Measurements from ENCODE around the gene BUD23. TPM values are rescaled to one million over a fixed set of nuclear protein-coding genes. Genes with fewer than 3 reads are reported as not detected.
A peak's percentile ranks its signal among the peaks of the same experiment; 100 is the strongest.
"Not testable (repeated sequence)": the region's sequence is repeated elsewhere in the genome, so short reads cannot be mapped to it uniquely, and the experiment has no call there.

Gene BUD23
- total RNA-seq, 1 donor from 2014 or later = 30.1 TPM

DNA sequence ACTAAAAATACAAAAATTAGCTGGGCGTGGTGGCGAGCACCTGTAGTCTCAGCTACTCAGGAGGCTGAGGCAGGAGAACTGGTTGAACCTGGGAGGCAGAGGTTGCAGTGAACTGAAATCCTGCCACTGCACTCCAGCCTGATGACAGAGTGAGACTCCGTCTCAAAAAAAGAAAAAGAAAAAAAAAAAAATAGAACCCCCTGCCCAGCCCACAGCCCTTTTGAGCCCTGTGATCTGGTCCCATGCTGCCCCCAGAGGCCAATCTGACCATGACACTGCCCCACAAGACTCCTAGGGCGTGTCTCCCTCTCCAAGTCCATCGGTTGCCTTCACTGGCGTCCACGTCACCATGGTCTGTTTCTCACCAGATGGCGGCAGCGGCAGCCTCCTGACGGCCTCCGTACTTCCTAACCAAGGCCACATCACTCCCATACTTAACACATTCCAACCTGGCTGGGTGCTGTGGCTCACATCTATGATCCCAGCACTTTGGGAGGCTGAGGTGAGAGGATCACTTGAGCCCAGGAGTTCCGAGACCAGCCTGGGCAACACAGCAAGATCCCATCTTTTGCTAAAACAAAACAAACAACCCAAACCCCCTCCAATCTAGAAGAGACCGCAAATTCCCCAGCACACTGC, 18.1 kb downstream of the BUD23 start:
- peak; percentile 63 for DNase-seq

DNA sequence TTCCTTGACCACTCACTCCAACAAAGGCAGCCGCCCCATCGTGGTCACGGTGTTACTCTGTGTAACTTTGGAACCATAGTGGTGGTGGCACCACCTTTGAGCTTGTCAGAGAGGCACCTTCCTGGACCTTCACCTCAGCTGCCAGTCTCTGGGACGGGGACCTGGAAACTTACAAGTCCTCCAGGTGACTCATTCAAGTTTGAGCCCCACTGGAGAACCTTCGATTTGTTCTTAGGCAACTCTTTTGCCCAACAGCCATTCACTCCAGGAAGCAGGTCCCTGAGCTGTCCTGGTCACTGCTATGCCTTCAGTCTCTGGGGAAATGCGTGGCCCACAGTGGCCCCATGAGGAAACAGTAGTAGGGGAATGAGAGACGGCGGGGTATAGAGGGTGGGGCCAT, 18.8 kb downstream of the BUD23 start:
- no peak for DNase-seq

DNA sequence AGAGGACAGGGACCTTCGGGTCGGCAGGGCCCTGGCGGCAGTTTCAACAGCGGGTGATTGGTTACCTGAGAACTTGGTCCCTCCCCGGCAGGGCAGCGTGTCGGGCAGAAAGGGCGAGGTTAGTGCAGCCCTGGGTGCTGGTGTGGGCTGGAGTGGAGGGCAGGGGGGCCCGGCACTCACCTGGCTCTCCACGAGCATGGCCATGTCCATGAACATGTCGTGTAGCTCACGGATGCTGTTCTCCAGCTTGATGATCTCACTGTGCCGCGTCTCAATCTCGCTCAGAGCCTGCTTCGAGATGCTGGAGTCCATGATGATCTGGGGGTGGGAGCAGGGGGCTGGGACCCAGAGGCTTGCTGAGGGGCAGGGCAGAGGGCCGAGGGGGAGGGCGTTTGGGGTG, 19.3 kb downstream of the BUD23 start:
- DNase-seq = no peak

DNA sequence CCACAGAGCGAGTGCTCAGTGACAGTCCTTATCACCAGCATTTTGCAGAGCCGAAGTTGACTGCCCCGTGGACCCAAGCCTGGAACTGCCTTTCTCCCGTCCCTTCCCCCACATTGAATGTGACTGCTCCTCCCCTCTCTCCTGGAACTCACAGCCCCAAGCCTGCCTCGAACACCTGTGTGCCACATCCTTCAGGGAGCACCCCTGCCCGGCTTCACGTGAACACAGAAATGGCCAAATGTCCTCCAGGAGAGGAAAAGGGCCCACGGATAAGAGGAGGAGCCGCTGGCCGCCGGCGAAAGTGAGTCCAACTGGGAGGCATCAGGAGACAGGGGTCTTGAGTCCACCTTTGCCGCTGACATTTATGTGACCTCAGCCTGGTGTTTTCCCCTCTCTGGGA, 19.8 kb downstream of the BUD23 start:
- peak; percentile 5 for DNase-seq

DNA sequence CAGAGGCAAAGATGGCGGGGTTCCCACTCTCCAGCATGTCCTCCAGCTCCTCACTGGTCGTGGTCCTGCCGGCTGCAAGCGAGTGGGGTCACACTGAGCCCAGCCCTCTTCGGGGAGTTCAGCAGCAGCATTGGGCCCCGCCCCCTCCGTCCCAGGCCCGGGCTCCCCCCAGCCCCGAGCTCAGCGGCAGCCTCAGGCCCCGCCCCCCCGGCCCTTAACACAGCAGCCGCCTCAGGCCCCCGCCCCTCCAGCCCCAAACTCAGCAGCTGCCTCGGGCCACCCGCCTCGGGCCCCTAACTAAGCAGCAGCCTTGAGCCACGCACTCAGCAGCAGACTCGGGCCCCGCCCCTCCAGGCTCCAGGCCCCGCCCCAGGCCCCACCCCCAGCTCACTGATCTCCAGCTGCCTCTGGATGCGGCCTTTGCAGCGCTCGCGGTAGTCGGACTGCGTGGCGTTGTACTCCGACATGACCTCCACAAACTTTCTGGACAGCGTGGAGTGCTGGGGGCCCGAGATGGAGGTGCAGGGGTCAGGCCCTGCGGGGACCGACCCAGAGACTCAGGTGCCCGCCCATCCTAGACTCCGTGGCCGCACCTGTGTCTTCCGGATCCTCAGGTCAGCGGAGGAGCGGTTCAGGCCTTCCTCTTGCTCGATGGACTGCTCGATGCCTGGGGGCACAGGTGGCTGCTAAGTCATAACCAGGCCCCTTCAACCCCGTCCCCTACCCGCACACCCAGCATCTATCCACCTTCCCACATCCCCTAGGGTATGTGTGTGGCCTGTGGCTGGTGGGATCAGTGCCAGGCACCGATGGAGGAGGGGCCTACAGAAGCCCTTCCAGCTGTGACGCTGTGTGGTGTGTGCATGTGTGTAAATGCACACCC, 20.6 kb downstream of the BUD23 start:
- peak; percentile 96 for DNase-seq

DNA sequence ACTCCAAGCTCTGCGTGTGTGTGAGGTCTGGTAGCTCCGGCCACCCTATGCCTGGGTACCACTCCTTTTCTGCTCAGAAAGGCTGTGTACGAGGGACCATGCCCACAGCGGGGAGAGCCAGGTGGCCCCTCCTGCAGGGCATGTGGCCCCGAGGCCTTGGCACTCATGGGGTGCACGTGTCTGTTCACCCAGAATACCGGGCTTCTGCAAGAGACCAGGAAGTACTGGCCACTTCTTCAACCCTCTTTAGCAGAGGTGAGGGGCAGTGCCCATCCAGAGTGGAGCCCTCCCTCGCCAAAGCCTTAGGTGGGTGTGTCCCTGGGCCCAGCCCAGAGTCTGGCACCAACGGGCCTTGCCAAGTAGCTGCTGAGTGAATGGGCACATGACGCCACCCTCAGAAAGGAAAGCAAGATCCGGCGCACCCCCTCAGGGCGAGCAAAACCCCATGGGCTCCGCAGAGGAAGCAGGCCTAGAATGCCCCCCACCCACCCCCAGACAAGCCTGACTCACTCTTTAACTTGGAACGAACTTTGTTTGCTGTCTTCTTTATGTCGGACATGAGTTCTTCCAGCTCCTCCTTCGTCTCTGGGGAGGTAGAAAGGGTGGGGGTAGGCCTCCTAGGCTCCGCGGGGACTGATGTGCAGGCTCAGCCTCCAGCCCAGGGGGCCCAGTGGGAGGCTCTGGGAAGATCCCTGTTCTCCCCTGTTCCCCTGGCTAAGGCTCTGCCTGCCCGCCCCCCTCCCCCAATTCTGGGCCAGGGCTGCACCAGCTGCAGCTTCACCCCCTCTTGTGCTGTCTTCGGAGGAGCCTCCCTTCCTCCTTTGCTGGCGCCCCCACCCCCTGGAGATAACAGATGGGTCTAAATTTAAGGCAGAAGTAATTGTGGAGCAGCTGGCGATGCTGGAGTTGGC, 21.5 kb downstream of the BUD23 start:
- DNase-seq = peak; percentile 74

DNA sequence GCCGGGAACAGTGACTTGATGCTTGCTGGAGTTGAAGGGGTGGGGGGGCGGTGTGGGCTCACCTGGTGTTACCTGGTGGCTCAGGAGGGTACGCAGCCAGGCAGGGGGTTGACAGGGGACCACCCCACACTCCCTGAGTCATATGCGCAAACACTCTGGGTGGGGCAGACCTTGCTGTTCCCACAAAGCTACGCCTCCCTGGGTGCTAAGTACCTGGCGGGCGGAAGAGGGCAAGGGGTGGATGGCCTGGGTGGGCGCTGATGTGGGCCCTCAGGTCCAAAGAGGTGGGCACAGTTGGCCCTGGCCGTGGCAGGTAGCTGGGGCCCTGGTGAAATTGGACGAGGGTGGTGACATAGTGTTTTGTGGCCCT, 22.1 kb downstream of the BUD23 start:
- DNase-seq = no peak

DNA sequence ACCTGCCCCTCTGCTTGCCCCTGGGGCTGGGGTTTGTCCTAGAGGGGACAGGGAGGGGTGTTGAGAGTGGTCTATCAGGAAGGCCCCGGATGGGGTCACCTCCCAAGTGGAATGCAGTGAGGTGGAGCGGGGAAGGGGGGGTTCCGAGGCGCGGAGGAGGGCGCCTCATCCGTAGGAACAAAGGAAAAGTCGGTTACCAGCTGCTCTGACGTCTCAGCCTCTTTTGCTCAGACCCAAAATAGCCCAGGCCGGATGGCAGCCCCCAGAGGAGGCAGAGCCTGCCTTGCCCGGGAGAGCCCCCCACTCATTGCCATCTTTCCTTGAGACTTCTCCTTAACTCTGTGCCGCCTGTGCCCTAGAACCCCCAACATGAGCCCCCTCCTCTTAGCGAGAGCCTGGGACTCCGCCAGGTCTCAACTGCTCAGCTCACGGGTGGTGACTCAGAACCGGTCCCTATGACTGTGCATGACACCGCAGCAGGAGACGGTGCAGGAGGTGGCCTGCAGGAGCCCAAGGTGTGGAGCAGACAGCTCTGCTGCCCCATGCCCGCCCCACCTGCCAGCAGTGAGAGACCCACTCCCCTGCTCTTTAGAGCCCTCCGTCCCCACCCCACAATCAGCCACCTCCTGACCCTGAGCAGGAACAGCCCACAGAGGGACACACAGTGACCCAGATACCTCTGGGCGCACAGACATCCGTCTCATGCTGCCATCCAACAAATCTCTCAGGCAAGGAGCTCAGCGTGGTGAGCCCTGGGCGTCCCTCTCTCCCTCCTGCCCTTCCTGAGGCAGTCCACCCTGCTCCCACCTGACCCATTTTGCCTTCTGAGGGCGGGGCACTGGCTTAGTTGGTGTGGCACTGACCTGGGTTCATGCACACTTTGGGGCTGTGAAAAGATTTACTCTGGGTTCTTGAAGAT, 23.0 kb downstream of the BUD23 start:
- peak; percentile 34 for DNase-seq

DNA sequence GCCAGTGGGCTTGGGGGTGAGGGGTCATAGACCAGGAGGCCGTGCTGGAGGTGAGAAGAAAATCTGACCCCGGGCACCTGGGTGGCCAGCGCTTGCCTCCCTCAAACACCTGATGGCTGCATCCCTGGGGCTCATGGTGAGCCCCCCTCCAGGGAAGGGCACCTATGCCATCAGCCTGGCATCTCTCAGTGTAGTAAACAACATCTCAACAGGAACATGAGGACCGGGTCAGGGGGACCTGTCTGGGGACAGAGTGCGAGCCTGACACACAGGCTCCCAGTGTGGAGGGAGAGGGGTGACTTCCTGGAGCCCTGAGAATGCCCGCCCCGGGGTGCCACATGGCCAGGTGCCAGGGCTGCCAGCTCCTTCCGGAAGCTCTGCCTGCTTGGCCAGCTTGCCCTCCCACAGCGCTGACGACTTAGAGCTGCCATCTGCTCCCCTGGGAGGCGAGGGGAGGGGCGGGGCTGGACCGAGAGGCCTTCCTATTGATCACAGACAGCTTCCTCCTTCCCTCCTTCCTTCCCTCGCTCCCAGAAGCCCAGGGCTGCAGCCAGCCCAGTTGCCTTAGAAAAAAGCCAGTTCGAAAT, 23.7 kb downstream of the BUD23 start:
- DNase-seq = peak; percentile 33

DNA sequence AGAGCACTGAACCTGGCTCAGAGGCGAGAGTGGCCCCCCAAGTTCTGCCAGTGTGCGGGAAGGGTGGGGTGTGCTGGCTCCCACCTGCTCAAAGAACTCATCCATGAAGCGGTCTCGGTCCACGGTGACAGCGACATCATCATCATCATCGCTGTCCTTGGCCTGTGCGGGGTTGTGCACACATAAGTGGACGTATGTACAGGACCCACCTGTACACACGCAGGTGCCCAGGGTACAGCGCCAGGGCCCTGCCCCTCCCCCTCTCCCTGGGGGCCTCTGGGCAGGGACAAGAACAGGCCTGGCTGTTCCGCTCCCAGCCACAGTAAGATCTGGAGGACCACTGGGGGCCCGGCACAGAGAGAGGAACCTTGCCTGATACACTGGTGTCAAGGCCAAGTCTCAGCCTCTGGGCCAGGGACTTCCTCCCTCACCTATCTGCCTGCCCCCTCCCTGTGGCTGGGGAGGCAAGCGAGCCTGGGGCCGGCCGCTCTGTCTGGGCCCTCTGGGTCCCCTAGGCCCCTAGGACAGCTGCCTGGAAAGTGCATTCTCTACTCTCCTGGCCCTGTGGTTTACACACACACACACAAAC, 25.7 kb downstream of the BUD23 start:
- no peak for DNase-seq

DNA sequence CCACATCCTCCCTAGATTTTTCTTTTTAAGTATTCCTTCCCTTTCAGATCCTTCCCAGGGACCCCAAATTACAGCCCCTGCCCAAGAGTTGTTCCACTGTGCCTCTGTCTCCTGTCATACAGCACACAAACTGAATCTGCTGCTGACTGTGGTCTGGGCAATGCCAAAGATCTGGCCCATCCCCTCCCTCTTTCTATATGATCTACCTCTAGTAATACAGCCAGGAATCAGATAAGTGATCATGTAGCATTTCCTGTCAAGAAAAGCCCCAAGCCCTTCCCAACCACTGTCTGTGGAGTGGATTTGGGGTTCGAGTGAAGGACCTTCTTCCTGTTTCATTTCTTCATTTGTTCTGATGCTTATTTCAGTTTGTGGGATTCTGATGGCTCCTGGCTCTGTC, 29.4 kb downstream of the BUD23 start:
- DNase-seq = no peak

DNA sequence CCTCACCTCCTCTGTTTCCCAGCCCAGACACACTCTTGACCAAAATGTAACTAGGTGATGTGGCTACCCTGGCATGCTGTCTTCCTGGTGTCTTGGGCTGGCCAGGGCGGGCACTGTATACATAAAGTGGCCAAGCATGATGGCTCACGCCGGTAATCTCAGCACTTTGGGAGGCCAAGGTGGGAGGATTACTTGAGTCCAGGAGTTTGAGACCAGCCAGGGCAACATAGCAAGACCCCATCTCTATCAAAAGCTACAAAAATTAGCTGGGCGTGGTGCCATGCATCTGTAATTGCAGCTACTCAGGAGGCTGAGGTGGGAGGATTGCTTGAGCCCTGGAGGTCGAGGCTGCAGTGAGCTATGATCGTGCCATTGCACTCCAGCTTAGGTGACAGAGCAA, 29.9 kb downstream of the BUD23 start:
- not testable (repeated sequence) for DNase-seq

DNA sequence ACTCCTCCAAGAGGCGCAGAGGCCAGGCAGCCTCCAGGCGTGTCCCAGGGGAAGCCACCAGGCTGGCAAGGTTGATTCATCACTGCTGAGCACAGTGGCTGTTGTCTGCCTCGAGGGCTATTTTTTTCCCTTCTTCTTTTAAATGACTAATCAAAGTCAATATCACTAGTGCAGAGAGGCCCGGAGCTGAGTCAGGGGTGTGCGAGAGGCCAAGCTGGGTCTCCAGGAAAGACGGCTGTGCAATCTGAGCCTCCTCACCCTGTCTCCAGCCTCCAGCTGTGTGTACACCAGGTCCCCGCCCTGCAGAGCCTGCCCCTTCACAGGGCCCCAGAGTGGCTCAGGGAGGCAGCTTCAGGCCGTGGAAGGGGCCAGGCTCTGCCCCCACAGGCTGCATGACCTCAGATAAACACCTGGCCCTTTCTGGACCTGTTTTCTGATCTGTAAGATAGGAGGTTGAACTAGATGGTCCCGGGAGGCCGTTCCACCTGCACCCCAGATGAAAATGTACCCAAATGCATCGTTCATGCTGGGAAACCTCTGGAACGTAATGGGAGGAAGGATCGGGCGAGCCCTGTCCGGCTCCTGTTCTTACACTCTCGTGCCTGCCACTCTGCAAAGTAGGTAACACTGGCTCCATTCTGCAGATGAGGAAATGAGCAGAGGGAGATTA, 32.4 kb downstream of the BUD23 start:
- peak; percentile 91 for DNase-seq

DNA sequence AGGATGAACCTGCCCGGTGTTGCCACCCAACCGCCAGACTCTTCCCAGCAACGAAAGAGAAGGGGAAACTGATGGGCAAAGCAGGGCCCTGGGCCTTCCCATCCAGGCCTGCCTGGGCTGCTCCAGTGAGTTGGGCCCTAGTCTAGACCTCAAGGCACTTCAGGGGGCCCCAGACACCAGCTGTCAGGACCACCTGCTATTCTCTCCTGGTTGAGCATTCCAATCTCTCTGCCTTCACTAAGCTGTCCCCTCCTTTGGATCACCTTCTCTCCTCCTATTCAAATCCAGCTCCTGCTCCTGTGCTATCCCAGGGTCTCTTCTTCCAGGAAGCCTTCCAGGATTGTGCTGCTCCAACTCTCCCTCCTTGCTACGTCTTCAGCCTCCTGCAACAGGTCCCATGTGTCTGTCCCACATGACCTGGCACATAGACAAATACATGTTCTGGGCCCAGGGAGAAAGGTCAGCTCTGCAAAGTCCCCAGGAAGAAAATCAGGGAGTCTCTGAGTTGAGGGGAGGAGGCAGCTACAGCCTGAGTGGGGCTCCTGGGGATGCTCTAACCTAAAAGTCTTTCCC, 33.0 kb downstream of the BUD23 start:
- DNase-seq = peak; percentile 11

DNA sequence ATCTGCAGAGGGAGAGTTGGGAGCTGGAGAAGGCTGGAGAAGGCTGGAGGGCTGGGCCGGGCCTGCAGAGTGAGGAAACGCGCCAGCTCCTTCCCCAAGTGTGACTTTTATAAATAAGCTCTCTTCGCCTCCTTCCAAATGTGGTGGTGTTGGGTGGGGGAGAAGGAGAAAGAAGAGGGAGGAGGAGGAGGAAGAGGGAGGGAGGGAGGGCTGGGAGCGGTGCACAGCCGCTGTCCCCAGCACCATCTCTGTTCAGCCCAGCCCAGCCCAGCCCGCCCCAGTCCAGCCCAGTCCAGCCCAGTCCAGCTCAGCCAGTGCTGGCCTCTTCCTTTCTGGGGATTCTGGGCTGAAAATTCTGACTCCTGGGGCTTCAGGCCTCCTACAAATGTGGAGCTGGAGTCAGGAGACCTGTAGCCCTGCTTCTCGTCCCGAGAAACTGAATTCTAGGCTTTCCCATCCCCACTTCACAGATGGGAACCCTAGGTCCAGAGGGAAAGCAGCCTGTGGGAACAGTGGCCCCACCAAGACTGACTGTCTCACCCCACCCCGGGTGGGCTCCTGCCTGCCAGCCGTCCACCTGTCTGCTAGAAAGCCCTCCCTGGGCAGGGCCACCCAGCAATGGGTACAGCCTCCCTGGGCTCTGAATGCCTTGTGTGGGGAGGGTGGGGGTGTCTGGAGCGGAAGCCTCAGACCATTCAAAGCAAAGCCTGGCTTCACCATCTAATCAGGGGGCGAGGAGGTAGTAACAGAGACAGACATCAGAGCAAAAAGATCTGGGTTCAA, 33.8 kb downstream of the BUD23 start:
- DNase-seq = peak; percentile 53

DNA sequence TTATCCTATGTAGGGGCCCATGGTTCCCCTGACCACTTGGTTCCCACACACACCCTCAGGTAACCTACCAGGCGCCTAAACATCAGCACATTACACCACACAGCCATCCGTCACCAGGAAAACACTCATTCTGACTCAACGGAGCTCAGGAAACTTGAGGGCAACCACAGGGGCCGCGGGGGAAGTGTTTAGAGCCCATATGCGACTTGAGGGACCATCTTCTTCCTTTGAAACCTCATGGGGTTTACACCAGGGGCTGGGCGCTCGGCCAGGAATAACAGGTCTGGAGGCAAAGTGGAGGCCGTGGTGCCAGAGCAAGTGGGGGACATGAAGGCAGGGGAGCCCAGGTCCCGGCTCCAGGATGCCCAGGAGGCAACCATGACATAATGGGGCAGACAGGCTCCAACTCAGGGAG, 34.6 kb downstream of the BUD23 start:
- no peak for DNase-seq

DNA sequence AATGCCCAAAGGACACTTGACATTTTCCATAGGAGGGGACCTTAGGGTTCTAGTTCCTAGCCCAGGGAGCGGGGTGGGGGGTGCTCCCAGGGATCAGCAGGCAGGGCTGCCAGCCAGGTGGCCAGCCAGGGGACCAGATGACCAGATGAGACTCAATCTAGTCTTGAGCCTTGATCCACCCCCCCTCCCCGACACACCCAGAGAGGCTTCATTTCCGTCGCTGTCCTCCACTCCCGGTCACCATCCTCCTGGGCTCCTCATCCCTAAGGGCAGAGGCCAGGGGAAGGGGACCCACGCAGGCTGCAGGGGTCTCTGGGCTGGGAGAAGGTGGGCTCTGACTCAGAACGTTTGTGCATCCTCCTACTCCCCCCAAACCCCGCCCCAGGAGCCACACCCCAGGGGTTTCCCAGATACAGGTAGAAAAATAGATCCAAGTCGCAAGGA, 35.1 kb downstream of the BUD23 start:
- DNase-seq = no peak

DNA sequence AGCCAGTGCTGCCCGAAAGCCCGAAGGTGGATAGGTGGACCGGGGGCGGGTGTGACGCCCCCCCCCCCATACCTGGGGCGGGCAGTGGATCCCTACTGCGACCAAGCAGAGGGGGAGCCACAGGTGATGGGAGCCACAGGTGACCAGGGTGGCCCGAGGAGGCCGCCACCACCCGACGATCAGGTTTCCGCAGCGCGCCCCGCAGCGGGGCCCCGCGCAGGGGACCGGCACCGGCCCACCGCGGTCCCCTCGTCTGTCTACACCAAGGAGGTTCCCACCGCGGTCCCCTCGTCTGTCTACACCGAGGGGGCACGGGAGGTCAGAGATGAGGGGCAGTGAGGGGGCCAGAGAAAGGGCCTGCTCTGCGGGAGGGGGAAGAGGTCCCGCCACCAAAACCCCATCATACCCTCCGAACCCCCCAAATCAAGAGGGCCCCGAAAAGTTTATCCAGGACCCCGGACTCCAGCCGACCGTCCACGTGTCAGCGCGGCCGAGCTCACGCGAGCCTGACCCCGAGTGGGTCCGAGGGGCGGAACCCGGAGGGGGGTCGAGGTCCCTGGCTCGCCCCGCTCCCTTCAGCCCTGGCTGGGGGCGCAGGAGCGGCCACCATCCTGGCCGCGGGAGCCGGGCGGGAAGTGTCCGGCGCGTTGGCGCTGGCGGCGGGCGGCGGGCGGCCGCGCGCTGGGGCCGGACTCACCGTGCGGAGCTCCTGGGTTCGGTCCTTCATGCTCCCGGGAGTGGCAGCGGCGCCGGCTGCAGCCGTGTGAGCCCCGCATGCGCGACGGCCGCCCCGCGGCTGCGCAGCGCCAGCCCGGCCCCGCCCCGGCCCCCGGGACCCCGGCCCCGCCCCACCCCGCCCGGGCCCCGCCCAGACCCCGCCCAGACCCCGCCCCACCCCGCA, 35.8 kb downstream of the BUD23 start, which contains the start of gene STX1A:
Gene STX1A (minus strand): TSS at position 765 of the 901 bp plus-strand sequence. CDS start 38 bp downstream, at position 727.
- peak; percentile 83 for DNase-seq

All from tongue (tissue), 2 donors.